Liver (tissue), 9 donors: ENCODE results near the gene WDR45. TPM values are rescaled to one million over a fixed set of nuclear protein-coding genes. Genes with fewer than 3 reads are reported as not detected.
A peak's percentile ranks its signal among the peaks of the same experiment; 100 is the strongest.

ENCODE experiments used
- DNase-seq: peaks from one replicate; pipeline ENCODE4 v3.0.0-alpha.2; 2017; ENCODE audit warnings: low spot score
- H3K27ac ChIP-seq, 2 donors: one replicate each; pipeline ENCODE4 v1.7.0; 2013; ENCODE audit warnings: inconsistent platforms in 2 of 2, low read length in 2 of 2, control low read depth in 1 of 2, low read depth in 1 of 2, mild to moderate bottlenecking in 1 of 2
- H3K27me3 ChIP-seq, 4 donors: one replicate each; pipeline versions ENCODE4 v1.6.1 to v1.7.0; 2013; ENCODE audit warnings: low read length in 3 of 4, inconsistent platforms in 1 of 4, mild to moderate bottlenecking in 1 of 4, moderate library complexity in 1 of 4; ENCODE audit not compliant: control insufficient read depth in 4 of 4, insufficient read depth in 4 of 4
- H3K36me3 ChIP-seq, 4 donors: one replicate each; pipeline versions ENCODE4 v1.6.1 to v1.7.0; 2013; ENCODE audit warnings: low read length in 3 of 4, mild to moderate bottlenecking in 3 of 4, low read depth in 1 of 4, moderate library complexity in 1 of 4; ENCODE audit not compliant: control insufficient read depth in 4 of 4, insufficient read depth in 3 of 4
- H3K4me1 ChIP-seq, 4 donors: one replicate each; pipeline versions ENCODE4 v1.6.1 to v1.7.0; 2013; ENCODE audit warnings: low read length in 3 of 4, mild to moderate bottlenecking in 3 of 4, moderate library complexity in 1 of 4; ENCODE audit not compliant: control insufficient read depth in 4 of 4, insufficient read depth in 4 of 4
- H3K4me3 ChIP-seq, 3 donors: one replicate each; pipeline versions ENCODE4 v1.6.1 to v1.7.0; 2013; ENCODE audit warnings: low read length in 3 of 3, control low read depth in 1 of 3, low read depth in 1 of 3, mild to moderate bottlenecking in 1 of 3
- H3K9ac ChIP-seq, 2 donors: one replicate each; pipeline ENCODE4 v1.7.0; 2013; ENCODE audit warnings: low read length in 2 of 2, mild to moderate bottlenecking in 2 of 2, moderate library complexity in 2 of 2, control low read depth in 1 of 2, low read depth in 1 of 2
- H3K9me3 ChIP-seq, 4 donors: one replicate each; pipeline versions ENCODE4 v1.6.1 to v1.7.0; 2013; ENCODE audit warnings: low read length in 3 of 4; ENCODE audit not compliant: control insufficient read depth in 4 of 4
- ATF3 ChIP-seq: IDR thresholded peaks from 2 replicates; pipeline ENCODE4 v1.6.1; 2016; ENCODE audit warnings: antibody characterized with exemption
- CTCF ChIP-seq: fragments of 150-350 bp; IDR thresholded peaks from 2 replicates; pipeline ENCODE4 v1.5.1; 2017; ENCODE audit warnings: improper control_type of control experiment, low read depth, low read length; ENCODE audit not compliant: missing input control
- EGR1 ChIP-seq, 2 donors: IDR thresholded peaks; 2 replicates each; pipeline ENCODE4 v1.6.1; 2016 to 2018; ENCODE audit warnings: antibody characterized with exemption in 2 of 2, low read depth in 2 of 2
- FOXA2 ChIP-seq: IDR thresholded peaks from 2 replicates; pipeline ENCODE4 v1.6.1; 2016; ENCODE audit warnings: antibody characterized with exemption
- GABPA ChIP-seq, 2 donors: IDR thresholded peaks in 1 of 2; conservative IDR thresholded peaks in 1 of 2; 2 replicates each; pipeline ENCODE4 v1.6.1; 2016; ENCODE audit warnings: antibody characterized with exemption in 2 of 2, mild to moderate bottlenecking in 1 of 2, moderate library complexity in 1 of 2
- HNF4A ChIP-seq, 2 donors: conservative IDR thresholded peaks; 2 replicates each; pipeline ENCODE4 v1.6.1; 2016; ENCODE audit warnings: antibody characterized with exemption in 2 of 2, mild to moderate bottlenecking in 2 of 2
- HNF4G ChIP-seq: IDR thresholded peaks from 2 replicates; pipeline ENCODE4 v1.6.1; 2016; ENCODE audit warnings: antibody characterized with exemption
- JUND ChIP-seq, 2 donors: IDR thresholded peaks; 2 replicates each; pipeline ENCODE4 v1.6.1; 2016; ENCODE audit warnings: antibody characterized with exemption in 2 of 2
- MAX ChIP-seq: IDR thresholded peaks from 2 replicates; pipeline ENCODE4 v1.6.1; 2016; ENCODE audit warnings: antibody characterized with exemption
- NR2F2 ChIP-seq: IDR thresholded peaks from 2 replicates; pipeline ENCODE4 v1.6.1; 2016; ENCODE audit warnings: antibody characterized with exemption
- RAD21 ChIP-seq, 2 donors: IDR thresholded peaks; 2 replicates each; pipeline ENCODE4 v1.6.1; 2016; ENCODE audit warnings: antibody characterized with exemption in 2 of 2, mild to moderate bottlenecking in 2 of 2
- REST ChIP-seq: IDR thresholded peaks from 2 replicates; pipeline ENCODE4 v1.6.1; 2016; ENCODE audit warnings: antibody characterized with exemption, mild to moderate bottlenecking
- RXRA ChIP-seq, 2 donors: IDR thresholded peaks; 2 replicates each; pipeline ENCODE4 v1.6.1; 2017 to 2018; ENCODE audit warnings: antibody characterized with exemption in 2 of 2, mild to moderate bottlenecking in 1 of 2
- SP1 ChIP-seq: IDR thresholded peaks from 2 replicates; pipeline ENCODE4 v1.6.1; 2018; ENCODE audit warnings: antibody characterized with exemption, mild to moderate bottlenecking
- TAF1 ChIP-seq: conservative IDR thresholded peaks from 2 replicates; pipeline ENCODE4 v1.6.1; 2016; ENCODE audit warnings: antibody characterized with exemption, mild to moderate bottlenecking
- YY1 ChIP-seq: IDR thresholded peaks from 2 replicates; pipeline ENCODE4 v1.6.1; 2016; ENCODE audit warnings: antibody characterized with exemption, mild to moderate bottlenecking
- ZBTB33 ChIP-seq: IDR thresholded peaks from 2 replicates; pipeline ENCODE4 v1.6.1; 2016; ENCODE audit warnings: antibody characterized with exemption
- WGBS: extraction: QIAGEN DNeasy Blood & Tissue Kit; methylation state at CpG from one replicate; pipeline ENCODE4 v1.1.7; 2013; 5-methylcytosine and 5-hydroxymethylcytosine counted together
- polyA plus RNA-seq, 2 donors: library from polyadenylated mRNA; stranded (reverse) in 1 of 2; unstranded in 1 of 2; fragments of 200-250 nt in 1 of 2; fragments of >200 nt in 1 of 2; fragmentation: Nextera tagmentation in 1 of 2; extraction: Ambion mirVana in 1 of 2; gene quantifications; one replicate each; pipeline versions ENCODE4 v1.2.1 to v1.2.3, GENCODE V29; 2013 to 2015
- total RNA-seq, 2 donors: library from RNA; depleted of rRNA; stranded (reverse); fragments of >200 nt; gene quantifications; one replicate each; pipeline ENCODE4 v1.2.3, GENCODE V29; 2014
- donor health status: healthy.
- donor health status: healthy.
- donor health status: healthy.
- donor health status: healthy.
- donor health status: healthy.

The WDR45 gene
- total and polyA plus RNA-seq, 4 donors: 28.0 to 60.7 (median 49.6) TPM

- Histone ChIP-seq H3K9ac (no peak within 1 kb of the TSS), H3K9me3 (no peaks in the 10 kb centered on the region), H3K4me3 (peak within 1 kb of the TSS; percentile 23 to 56 (median 44)), H3K36me3 (peaks cover 5 to 19% (median 7%) of the 10 kb centered on the region in 4 donors), H3K27me3 (no peaks in the 10 kb centered on the region), H3K4me1 (peaks cover 3 to 21% (median 11%) of the 10 kb centered on the region in 4 donors), H3K27ac (peak within 1 kb of the TSS; percentile 6 to 56)
- TF ChIP-seq JUND (IDR thresholded peaks at IDR 0.05): no peak
- TF ChIP-seq MAX: peak; percentile 87
- TF ChIP-seq ZBTB33: no peak
- no peak for TF ChIP-seq FOXA2
- peak; percentile 84 for TF ChIP-seq YY1
- no peak for TF ChIP-seq ATF3
- TF ChIP-seq SP1: peak; percentile 34
- no peak for TF ChIP-seq TAF1
- TF ChIP-seq HNF4A (conservative IDR thresholded peaks at IDR 0.05): no peak
- TF ChIP-seq EGR1 (IDR thresholded peaks at IDR 0.05; ENCODE audit: low read depth in 2 of 2): peak in 1 of 2 donors; percentile 24
- peak; percentile 53 for TF ChIP-seq REST
- no peak for TF ChIP-seq HNF4G
- TF ChIP-seq NR2F2: peak; percentile 43
- peak; percentile 10 for TF ChIP-seq CTCF
- TF ChIP-seq GABPA (IDR thresholded peaks at IDR 0.05 in 1 of 2, conservative IDR thresholded peaks at IDR 0.05 in 1 of 2): peak in 1 of 2 donors; percentile 87
- TF ChIP-seq RXRA (IDR thresholded peaks at IDR 0.05): no peak
- peak in 1 of 2 donors; percentile 24 for TF ChIP-seq RAD21 (IDR thresholded peaks at IDR 0.05)
- 3% methylated on average over 61 of the region's 61 CpGs for WGBS
- peak; percentile 85 for DNase-seq
These were observed 5.8 kb downstream of the WDR45 start, which contains the start of gene PRAF2 for GRCh38 chrX:49073601-49074575. PRAF2 (minus strand) TSS chrX:49074002; CDS start chrX:49073987, 15 bp downstream.
